ENCODE data around the gene ZBED1. TPM values are rescaled to one million over a fixed set of nuclear protein-coding genes. Genes with fewer than 3 reads are reported as not detected.
"Not testable (repeated sequence)": the region's sequence is repeated elsewhere in the genome, so short reads cannot be mapped to it uniquely, and the experiment has no call there.

The ZBED1 gene
- total RNA-seq, 1 donor from 2014 or later, result 39.8 TPM

GRCh38 chrX:2471641-2472040 lies 29.1 kb downstream of the ZBED1 start:
- Mint-ChIP-seq H3K27me3 (ENCODE audit: insufficient read depth) (no peaks in the 10 kb centered on the region), H3K4me1 (ENCODE audit: low read depth) (peaks cover 4% of the 10 kb centered on the region), H3K9me3 (peaks cover 5% of the 10 kb centered on the region), H3K27ac (no peak overlapping the region), H3K4me3 (no peak overlapping the region), H3K36me3 (ENCODE audit: low read depth) (no peaks in the 10 kb centered on the region)
- intact Hi-C loops (cut with micrococcal nuclease), result no loop called here
- DNase-seq (ENCODE audit: low spot score), result no peak

- H3K4me1 Mint-ChIP-seq (ENCODE audit: low read depth); H3K36me3 Mint-ChIP-seq (ENCODE audit: low read depth); H3K4me3 Mint-ChIP-seq; H3K9me3 Mint-ChIP-seq; H3K27me3 Mint-ChIP-seq (ENCODE audit: insufficient read depth); DNase-seq (ENCODE audit: low spot score); intact Hi-C loops (cut with micrococcal nuclease); H3K27ac Mint-ChIP-seq: not testable (repeated sequence)
Measured at GRCh38 chrX:2471126-2471525, 29.6 kb downstream of the ZBED1 start.

- H3K36me3 Mint-ChIP-seq (ENCODE audit: low read depth); DNase-seq (ENCODE audit: low spot score); H3K27ac Mint-ChIP-seq; intact Hi-C loops (cut with micrococcal nuclease); H3K27me3 Mint-ChIP-seq (ENCODE audit: insufficient read depth); H3K9me3 Mint-ChIP-seq; H3K4me3 Mint-ChIP-seq; H3K4me1 Mint-ChIP-seq (ENCODE audit: low read depth): not testable (repeated sequence)
Measured at GRCh38 chrX:2469852-2470251, 30.9 kb downstream of the ZBED1 start.

GRCh38 chrX:2469196-2469685 lies 31.5 kb downstream of the ZBED1 start:
- no peak overlapping the region for H3K27ac Mint-ChIP-seq
- intact Hi-C loops (cut with micrococcal nuclease), result no loop called here
- H3K9me3 Mint-ChIP-seq, result peaks cover 5% of the 10 kb centered on the region
- no peak for DNase-seq (ENCODE audit: low spot score)
- H3K36me3 Mint-ChIP-seq (ENCODE audit: low read depth), result no peaks in the 10 kb centered on the region
- H3K27me3 Mint-ChIP-seq (ENCODE audit: insufficient read depth), result no peaks in the 10 kb centered on the region
- no peaks in the 10 kb centered on the region for H3K4me1 Mint-ChIP-seq (ENCODE audit: low read depth)
- no peak overlapping the region for H3K4me3 Mint-ChIP-seq

GRCh38 chrX:2468261-2469195 lies 32.2 kb downstream of the ZBED1 start:
- Mint-ChIP-seq H3K27me3 (ENCODE audit: insufficient read depth) (no peaks in the 10 kb centered on the region), H3K36me3 (ENCODE audit: low read depth) (no peaks in the 10 kb centered on the region), H3K27ac (no peak overlapping the region), H3K4me3 (no peak overlapping the region), H3K9me3 (peaks cover 5% of the 10 kb centered on the region), H3K4me1 (ENCODE audit: low read depth) (no peaks in the 10 kb centered on the region)
- no peak for DNase-seq (ENCODE audit: low spot score)
- intact Hi-C loops (cut with micrococcal nuclease), result no loop called here

GRCh38 chrX:2466876-2467656 lies 33.7 kb downstream of the ZBED1 start:
- no peaks in the 10 kb centered on the region for H3K36me3 Mint-ChIP-seq (ENCODE audit: low read depth)
- H3K4me3 Mint-ChIP-seq, result no peak overlapping the region
- intact Hi-C loops (cut with micrococcal nuclease), result no loop called here
- DNase-seq (ENCODE audit: low spot score), result no peak
- H3K27me3 Mint-ChIP-seq (ENCODE audit: insufficient read depth), result no peaks in the 10 kb centered on the region
- no peak overlapping the region for H3K27ac Mint-ChIP-seq
- H3K4me1 Mint-ChIP-seq (ENCODE audit: low read depth), result no peaks in the 10 kb centered on the region
- H3K9me3 Mint-ChIP-seq, result peaks cover 5% of the 10 kb centered on the region

GRCh38 chrX:2464677-2465166 lies 36.1 kb downstream of the ZBED1 start:
- intact Hi-C loops (cut with micrococcal nuclease), result no loop called here
- H3K36me3 Mint-ChIP-seq (ENCODE audit: low read depth), result no peaks in the 10 kb centered on the region

GRCh38 chrX:2463973-2464676 lies 36.7 kb downstream of the ZBED1 start:
- Mint-ChIP-seq H3K9me3 (no peaks in the 10 kb centered on the region), H3K36me3 (ENCODE audit: low read depth) (no peaks in the 10 kb centered on the region), H3K27me3 (ENCODE audit: insufficient read depth) (no peaks in the 10 kb centered on the region), H3K4me3 (no peak overlapping the region), H3K4me1 (ENCODE audit: low read depth) (no peaks in the 10 kb centered on the region), H3K27ac (no peak overlapping the region)
- DNase-seq (ENCODE audit: low spot score), result no peak
- intact Hi-C loops (cut with micrococcal nuclease), result no loop called here

More at GRCh38 chrX:2464677-2465166, 36.1 kb downstream of the ZBED1 start:
- H3K4me1 Mint-ChIP-seq (ENCODE audit: low read depth), result no peaks in the 10 kb centered on the region
- peaks cover under 1% of the 10 kb centered on the region for H3K9me3 Mint-ChIP-seq
- DNase-seq (ENCODE audit: low spot score), result no peak
- no peak overlapping the region for H3K4me3 Mint-ChIP-seq
- H3K27ac Mint-ChIP-seq, result no peak overlapping the region
- H3K27me3 Mint-ChIP-seq (ENCODE audit: insufficient read depth), result no peaks in the 10 kb centered on the region

GRCh38 chrX:2463481-2463880 lies 37.3 kb downstream of the ZBED1 start:
- H3K9me3 Mint-ChIP-seq; H3K4me3 Mint-ChIP-seq; H3K4me1 Mint-ChIP-seq (ENCODE audit: low read depth); H3K36me3 Mint-ChIP-seq (ENCODE audit: low read depth); DNase-seq (ENCODE audit: low spot score); H3K27ac Mint-ChIP-seq; H3K27me3 Mint-ChIP-seq (ENCODE audit: insufficient read depth); intact Hi-C loops (cut with micrococcal nuclease): not testable (repeated sequence)

- DNase-seq (ENCODE audit: low spot score), result no peak
- H3K4me1 Mint-ChIP-seq (ENCODE audit: low read depth), result no peaks in the 10 kb centered on the region
- H3K9me3 Mint-ChIP-seq, result peaks cover 5% of the 10 kb centered on the region
Measured at GRCh38 chrX:2462780-2463179, 38.0 kb downstream of the ZBED1 start.

GRCh38 chrX:2462074-2462473 lies 38.7 kb downstream of the ZBED1 start:
- H3K4me1 Mint-ChIP-seq (ENCODE audit: low read depth), result no peaks in the 10 kb centered on the region
- peaks cover 5% of the 10 kb centered on the region for H3K9me3 Mint-ChIP-seq
- DNase-seq (ENCODE audit: low spot score), result no peak
- no peaks in the 10 kb centered on the region for H3K27me3 Mint-ChIP-seq (ENCODE audit: insufficient read depth)
- no peak overlapping the region for H3K4me3 Mint-ChIP-seq
- intact Hi-C loops (cut with micrococcal nuclease), result no loop called here
- peaks cover 4% of the 10 kb centered on the region for H3K36me3 Mint-ChIP-seq (ENCODE audit: low read depth)
- no peak overlapping the region for H3K27ac Mint-ChIP-seq

More at GRCh38 chrX:2462780-2463179, 38.0 kb downstream of the ZBED1 start:
- Mint-ChIP-seq H3K4me3 (no peak overlapping the region), H3K27ac (no peak overlapping the region), H3K27me3 (ENCODE audit: insufficient read depth) (no peaks in the 10 kb centered on the region), H3K36me3 (ENCODE audit: low read depth) (peaks cover 4% of the 10 kb centered on the region)
- intact Hi-C loops (cut with micrococcal nuclease), result no loop called here

GRCh38 chrX:2461711-2462016 lies 39.1 kb downstream of the ZBED1 start:
- Mint-ChIP-seq H3K27me3 (ENCODE audit: insufficient read depth) (no peaks in the 10 kb centered on the region), H3K4me3 (no peak overlapping the region), H3K27ac (no peak overlapping the region), H3K9me3 (peaks cover 5% of the 10 kb centered on the region), H3K4me1 (ENCODE audit: low read depth) (no peaks in the 10 kb centered on the region), H3K36me3 (ENCODE audit: low read depth) (peaks cover 4% of the 10 kb centered on the region)
- no peak for DNase-seq (ENCODE audit: low spot score)
- intact Hi-C loops (cut with micrococcal nuclease), result no loop called here
